ENCODE data around the gene CD300LB.

DNA sequence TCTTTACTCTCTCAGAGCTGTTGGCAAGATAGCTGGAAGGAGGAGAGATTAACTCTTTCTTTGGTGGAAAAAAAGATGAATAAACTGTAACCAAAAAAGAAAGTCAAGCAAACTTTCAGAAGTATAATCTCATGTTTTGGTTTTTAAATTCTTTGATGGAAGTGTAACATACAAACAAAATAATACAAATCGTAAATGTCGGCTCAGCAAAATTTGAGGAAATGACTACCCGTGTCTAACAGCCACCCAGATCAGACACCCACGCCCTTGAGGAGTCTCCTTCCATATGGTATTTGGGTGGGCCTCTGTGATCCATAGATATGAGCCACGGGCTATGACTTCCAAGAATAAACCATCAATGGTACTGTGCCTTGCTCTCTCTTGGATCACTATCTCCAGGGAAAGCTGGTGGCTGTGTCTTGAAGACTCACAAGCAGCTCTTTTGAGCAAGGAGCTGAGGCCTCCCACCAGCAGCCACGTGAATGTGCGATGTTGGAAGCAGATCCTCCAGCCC is 24.2 kb upstream of the CD300LB start:
- TF ChIP-seq, protein P1, sequence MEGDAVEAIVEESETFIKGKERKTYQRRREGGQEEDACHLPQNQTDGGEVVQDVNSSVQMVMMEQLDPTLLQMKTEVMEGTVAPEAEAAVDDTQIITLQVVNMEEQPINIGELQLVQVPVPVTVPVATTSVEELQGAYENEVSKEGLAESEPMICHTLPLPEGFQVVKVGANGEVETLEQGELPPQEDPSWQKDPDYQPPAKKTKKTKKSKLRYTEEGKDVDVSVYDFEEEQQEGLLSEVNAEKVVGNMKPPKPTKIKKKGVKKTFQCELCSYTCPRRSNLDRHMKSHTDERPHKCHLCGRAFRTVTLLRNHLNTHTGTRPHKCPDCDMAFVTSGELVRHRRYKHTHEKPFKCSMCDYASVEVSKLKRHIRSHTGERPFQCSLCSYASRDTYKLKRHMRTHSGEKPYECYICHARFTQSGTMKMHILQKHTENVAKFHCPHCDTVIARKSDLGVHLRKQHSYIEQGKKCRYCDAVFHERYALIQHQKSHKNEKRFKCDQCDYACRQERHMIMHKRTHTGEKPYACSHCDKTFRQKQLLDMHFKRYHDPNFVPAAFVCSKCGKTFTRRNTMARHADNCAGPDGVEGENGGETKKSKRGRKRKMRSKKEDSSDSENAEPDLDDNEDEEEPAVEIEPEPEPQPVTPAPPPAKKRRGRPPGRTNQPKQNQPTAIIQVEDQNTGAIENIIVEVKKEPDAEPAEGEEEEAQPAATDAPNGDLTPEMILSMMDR (IDR thresholded peaks at IDR 0.05) = no peak
- TF ChIP-seq EP300 (IDR thresholded peaks at IDR 0.05; ENCODE audit: low read depth) (no peak), POLR2A (IDR thresholded peaks at IDR 0.05) (no peak)

Measured in transverse colon (tissue), 3 donors.